Stimulated activated CD8-positive, alpha-beta memory T cell treated with anti-CD3 and anti-CD28 coated beads, Interleukin-2, amount 100 ng/mL, for 48 hours (primary cell): ENCODE measurements around the gene VNN1.
"Not testable (repeated sequence)": the region's sequence is repeated elsewhere in the genome, so short reads cannot be mapped to it uniquely, and the experiment has no call there.

Experiments
- DNase-seq, 2 donors: peaks; one replicate each; pipeline ENCODE4 v3.0.0-alpha.2; 2020; ENCODE audit warnings: low read depth in 2 of 2

Gene VNN1

GRCh38 chr6:132725947-132726607 lies 12.2 kb upstream of the VNN1 start:
- no peak for DNase-seq

- DNase-seq, result no peak
Observed at GRCh38 chr6:132725471-132725870, 11.6 kb upstream of the VNN1 start.

GRCh38 chr6:132719736-132720448 lies 6.0 kb upstream of the VNN1 start:
- DNase-seq, result no peak

GRCh38 chr6:132715881-132716637 lies 2.2 kb upstream of the VNN1 start:
- no peak for DNase-seq

- no peak for DNase-seq
Observed at GRCh38 chr6:132715204-132715603, 1.3 kb upstream of the VNN1 start.

- no peak for DNase-seq
Observed at GRCh38 chr6:132714160-132714559, 305 bp upstream of the VNN1 start.

- no peak for DNase-seq
Observed at GRCh38 chr6:132712366-132712765, 1.5 kb downstream of the VNN1 start.

GRCh38 chr6:132708771-132709170 lies 5.1 kb downstream of the VNN1 start:
- no peak for DNase-seq

- no peak for DNase-seq
Observed at GRCh38 chr6:132708002-132708401, 5.9 kb downstream of the VNN1 start.

GRCh38 chr6:132706756-132707155 lies 7.1 kb downstream of the VNN1 start:
- DNase-seq, result not testable (repeated sequence)

- no peak for DNase-seq
Observed at GRCh38 chr6:132703936-132704335, 9.9 kb downstream of the VNN1 start.

- no peak for DNase-seq
Observed at GRCh38 chr6:132698608-132699007, 15.2 kb downstream of the VNN1 start.

- no peak for DNase-seq
Observed at GRCh38 chr6:132695773-132696172, 18.1 kb downstream of the VNN1 start.

GRCh38 chr6:132693478-132693877 lies 20.4 kb downstream of the VNN1 start:
- no peak for DNase-seq

- DNase-seq, result no peak
Observed at GRCh38 chr6:132690678-132691077, 23.2 kb downstream of the VNN1 start.

GRCh38 chr6:132687306-132687705 lies 26.5 kb downstream of the VNN1 start:
- no peak for DNase-seq

GRCh38 chr6:132686531-132686930 lies 27.3 kb downstream of the VNN1 start:
- no peak for DNase-seq

GRCh38 chr6:132685009-132685408 lies 28.8 kb downstream of the VNN1 start:
- DNase-seq, result no peak

- no peak for DNase-seq
Observed at GRCh38 chr6:132684272-132684671, 29.6 kb downstream of the VNN1 start.

- DNase-seq, result no peak
Observed at GRCh38 chr6:132683543-132683942, 30.3 kb downstream of the VNN1 start.

GRCh38 chr6:132679094-132679493 lies 34.8 kb downstream of the VNN1 start:
- DNase-seq, result not testable (repeated sequence)

GRCh38 chr6:132675749-132676148 lies 38.1 kb downstream of the VNN1 start:
- DNase-seq, result no peak

GRCh38 chr6:132675002-132675401 lies 38.9 kb downstream of the VNN1 start:
- no peak for DNase-seq
